Neural progenitor cell (in vitro differentiated cells): ENCODE results near the gene STXBP3. TPM values are rescaled to one million over a fixed set of nuclear protein-coding genes. Genes with fewer than 3 reads are reported as not detected.

Source experiments
- DNase-seq: peaks from one replicate; pipeline ENCODE4 v3.0.0-alpha.2; 2016; ENCODE audit warnings: low spot score
- H2AFZ ChIP-seq: fragments of 200-600 bp; sonication (generic); replicated peaks from 2 replicates; pipeline ENCODE4 v1.6.1; 2016; ENCODE audit warnings: antibody characterized with exemption
- H3F3A ChIP-seq: fragments of 200-600 bp; sonication (generic); 2 replicates; pipeline ENCODE4 v1.6.1; 2016; ENCODE audit warnings: antibody characterized with exemption, low read depth
- H3K27ac ChIP-seq: fragments of 200-600 bp; sonication (generic); 2 replicates; pipeline ENCODE4 v1.5.1; 2016; ENCODE audit warnings: mild to moderate bottlenecking
- H3K27me3 ChIP-seq: fragments of 200-600 bp; sonication (generic); 2 replicates; pipeline ENCODE4 v1.6.1; 2016; ENCODE audit warnings: mild to moderate bottlenecking, moderate library complexity
- H3K36me3 ChIP-seq: fragments of 200-600 bp; sonication (generic); 2 replicates; pipeline ENCODE4 v1.5.1; 2016
- H3K4me1 ChIP-seq: fragments of 200-600 bp; sonication (generic); 2 replicates; pipeline ENCODE4 v1.6.1; 2016; ENCODE audit warnings: mixed run types
- H3K4me2 ChIP-seq: fragments of 200-600 bp; sonication (generic); 2 replicates; pipeline ENCODE4 v1.6.1; 2016
- H3K4me3 ChIP-seq: fragments of 200-600 bp; sonication (generic); 2 replicates; pipeline ENCODE4 v1.5.1; 2016
- H3K79me2 ChIP-seq: fragments of 200-600 bp; sonication (generic); 2 replicates; pipeline ENCODE4 v1.6.1; 2016; ENCODE audit warnings: low read depth
- H3K9ac ChIP-seq: fragments of 200-600 bp; sonication (generic); 2 replicates; pipeline ENCODE4 v1.6.1; 2016
- H3K9me3 ChIP-seq: fragments of 200-600 bp; sonication (generic); 2 replicates; pipeline ENCODE4 v1.5.1; 2016; ENCODE audit warnings: low read depth
- H4K20me1 ChIP-seq: fragments of 200-600 bp; sonication (generic); 2 replicates; pipeline ENCODE4 v1.6.1; 2016; ENCODE audit warnings: low read depth
- H3K27ac Mint-ChIP-seq: 3 replicates; pipeline ENCODE4 v1.8.0; 2021; ENCODE audit warnings: mixed read lengths
- H3K27me3 Mint-ChIP-seq: 2 replicates; pipeline ENCODE4 v1.8.0; 2022; ENCODE audit warnings: low read depth, mild to moderate bottlenecking, inconsistent platforms, moderate library complexity, mixed read lengths; ENCODE audit not compliant: insufficient read depth
- H3K36me3 Mint-ChIP-seq: 3 replicates; pipeline ENCODE4 v1.8.0; 2021; ENCODE audit warnings: mixed read lengths
- H3K4me1 Mint-ChIP-seq: 3 replicates; pipeline ENCODE4 v1.8.0; 2021; ENCODE audit warnings: mixed read lengths
- H3K4me3 Mint-ChIP-seq: 3 replicates; pipeline ENCODE4 v1.8.0; 2021; ENCODE audit warnings: mild to moderate bottlenecking, moderate library complexity, mixed read lengths
- H3K9me3 Mint-ChIP-seq: 3 replicates; pipeline ENCODE4 v1.8.0; 2020; ENCODE audit warnings: mixed read lengths
- CTCF ChIP-seq: fragments of 200-600 bp; sonication (generic); IDR thresholded peaks from 2 replicates; pipeline ENCODE4 v1.5.1; 2017; ENCODE audit warnings: antibody characterized with exemption, mild to moderate bottlenecking
- EZH2 ChIP-seq: fragments of 200-600 bp; sonication (generic); IDR thresholded peaks from 2 replicates; pipeline ENCODE4 v1.6.1; 2017; ENCODE audit warnings: antibody characterized with exemption, mild to moderate bottlenecking, moderate library complexity
- EZH2phosphoT487 ChIP-seq: fragments of 200-600 bp; sonication (generic); IDR thresholded peaks from 2 replicates; pipeline ENCODE4 v1.6.1; 2017; ENCODE audit warnings: antibody characterized with exemption
- total RNA-seq: library from RNA; depleted of rRNA; stranded (reverse); fragments of >200 nt; gene quantifications from 2 replicates; pipeline ENCODE4 v1.2.3, GENCODE V29; 2015; ENCODE audit warnings: low replicate concordance

STXBP3 gene
- total RNA-seq, 1 donor from 2014 or later, result 89.8 TPM

- peaks cover 2% of the 10 kb centered on the region for H3K27me3 Mint-ChIP-seq
- no peak overlapping the region for H3K4me3 Mint-ChIP-seq
- no peaks in the 10 kb centered on the region for H3K79me2 ChIP-seq
- TF ChIP-seq CTCF, result no peak
- TF ChIP-seq EZH2phosphoT487, result no peak
- TF ChIP-seq EZH2, result no peak
- no peak overlapping the region for H3K9ac ChIP-seq
- no peak overlapping the region for H3K4me2 ChIP-seq
- H3K36me3 ChIP-seq, result no peaks in the 10 kb centered on the region
- no peaks in the 10 kb centered on the region for H3K36me3 Mint-ChIP-seq
- no peak for DNase-seq
- H3K9me3 ChIP-seq, result no peaks in the 10 kb centered on the region
- peaks cover 23% of the 10 kb centered on the region for H3K4me1 Mint-ChIP-seq
- peak overlapping the region; percentile 53 for H2AFZ ChIP-seq
- no peaks in the 10 kb centered on the region for H3K27me3 ChIP-seq
- H3F3A ChIP-seq, result peaks cover 3% of the 10 kb centered on the region
- no peak overlapping the region for H3K27ac Mint-ChIP-seq
- no peaks in the 10 kb centered on the region for H4K20me1 ChIP-seq
- H3K9me3 Mint-ChIP-seq, result no peaks in the 10 kb centered on the region
- H3K4me1 ChIP-seq, result peaks cover 4% of the 10 kb centered on the region
- no peak overlapping the region for H3K27ac ChIP-seq
- no peak overlapping the region for H3K4me3 ChIP-seq
Observed at GRCh38 chr1:108718927-108719655, 27.4 kb upstream of the STXBP3 start.

DNA sequence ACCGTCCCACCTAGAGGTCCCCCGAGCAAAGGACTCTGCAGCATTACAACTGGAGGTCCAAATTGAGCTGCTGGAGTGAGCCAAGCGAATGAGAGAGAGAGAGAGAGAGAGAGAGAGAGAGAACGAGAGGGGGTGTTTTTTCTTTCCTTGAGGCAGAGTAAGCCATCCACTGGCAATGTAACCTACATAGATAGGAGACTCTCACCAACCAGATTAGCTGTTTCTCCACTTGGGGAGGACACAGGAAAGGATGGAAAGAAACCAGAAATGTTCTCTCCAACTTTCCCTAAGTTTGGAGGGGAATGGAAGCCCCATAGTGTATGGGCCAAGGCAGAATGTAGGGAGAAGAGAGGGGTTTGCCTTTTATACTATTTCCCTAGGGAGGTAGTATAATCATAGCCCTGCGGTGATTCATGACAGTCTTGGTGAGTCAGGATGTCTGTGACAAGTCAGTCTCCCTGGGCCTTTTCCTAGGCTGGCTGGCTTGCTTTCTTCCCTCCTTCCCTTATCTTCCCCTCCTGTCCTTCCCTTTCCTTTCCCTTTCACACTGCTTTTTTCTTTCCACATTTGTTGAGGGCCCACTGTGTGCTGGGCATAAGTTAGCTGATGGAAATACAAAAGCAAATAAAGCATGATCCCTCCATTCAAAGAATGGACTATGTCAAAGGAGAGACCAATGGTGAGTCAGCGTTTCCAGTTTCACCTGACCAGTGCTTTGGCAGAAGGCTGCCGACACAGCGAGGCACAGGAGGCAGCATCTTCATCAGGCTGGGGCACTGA, 26.6 kb upstream of the STXBP3 start:
- Mint-ChIP-seq H3K27me3 (peaks cover 2% of the 10 kb centered on the region), H3K27ac (no peak overlapping the region), H3K4me1 (peaks cover 23% of the 10 kb centered on the region), H3K36me3 (no peaks in the 10 kb centered on the region), H3K9me3 (no peaks in the 10 kb centered on the region), H3K4me3 (no peak overlapping the region)
- Histone ChIP-seq H3K9ac (no peak overlapping the region), H3F3A (peaks cover 2% of the 10 kb centered on the region), H3K27ac (no peak overlapping the region), H4K20me1 (no peaks in the 10 kb centered on the region), H3K4me2 (no peak overlapping the region), H3K4me3 (no peak overlapping the region), H3K4me1 (peaks cover 4% of the 10 kb centered on the region), H3K79me2 (no peaks in the 10 kb centered on the region), H3K9me3 (no peaks in the 10 kb centered on the region), H3K36me3 (no peaks in the 10 kb centered on the region), H2AFZ (peak overlapping the region; percentile 53), H3K27me3 (no peaks in the 10 kb centered on the region)
- no peak for DNase-seq
- TF ChIP-seq EZH2phosphoT487 (no peak), EZH2 (no peak), CTCF (no peak)

GRCh38 chr1:108722292-108722691, 24.2 kb upstream of the STXBP3 start:
- no peak overlapping the region for H3K4me3 Mint-ChIP-seq
- no peak for DNase-seq
- H3K36me3 Mint-ChIP-seq, result no peaks in the 10 kb centered on the region
- H3K9me3 Mint-ChIP-seq, result no peaks in the 10 kb centered on the region
- H3K4me1 Mint-ChIP-seq, result no peaks in the 10 kb centered on the region
- Histone ChIP-seq H3K9ac (no peak overlapping the region), H3K4me2 (no peak overlapping the region), H3K4me1 (peaks cover 2% of the 10 kb centered on the region), H3K27ac (no peak overlapping the region), H3K79me2 (no peaks in the 10 kb centered on the region), H3K27me3 (no peaks in the 10 kb centered on the region), H2AFZ (no peak overlapping the region), H4K20me1 (no peaks in the 10 kb centered on the region), H3K9me3 (no peaks in the 10 kb centered on the region), H3K4me3 (no peak overlapping the region), H3K36me3 (no peaks in the 10 kb centered on the region), H3F3A (no peaks in the 10 kb centered on the region)
- no peak overlapping the region for H3K27ac Mint-ChIP-seq
- H3K27me3 Mint-ChIP-seq, result no peaks in the 10 kb centered on the region
- TF ChIP-seq EZH2, result no peak
- TF ChIP-seq CTCF, result no peak
- no peak for TF ChIP-seq EZH2phosphoT487
